ENCODE measurements around the gene N4BP2L1. TPM values are rescaled to one million over a fixed set of nuclear protein-coding genes. Genes with fewer than 3 reads are reported as not detected.
"Not testable (repeated sequence)": the region's sequence is repeated elsewhere in the genome, so short reads cannot be mapped to it uniquely, and the experiment has no call there.

N4BP2L1 gene
- total and polyA plus RNA-seq, 4 experiments from 2014 or later: 43.3 to 80.1 (median 51.8) TPM

DNA sequence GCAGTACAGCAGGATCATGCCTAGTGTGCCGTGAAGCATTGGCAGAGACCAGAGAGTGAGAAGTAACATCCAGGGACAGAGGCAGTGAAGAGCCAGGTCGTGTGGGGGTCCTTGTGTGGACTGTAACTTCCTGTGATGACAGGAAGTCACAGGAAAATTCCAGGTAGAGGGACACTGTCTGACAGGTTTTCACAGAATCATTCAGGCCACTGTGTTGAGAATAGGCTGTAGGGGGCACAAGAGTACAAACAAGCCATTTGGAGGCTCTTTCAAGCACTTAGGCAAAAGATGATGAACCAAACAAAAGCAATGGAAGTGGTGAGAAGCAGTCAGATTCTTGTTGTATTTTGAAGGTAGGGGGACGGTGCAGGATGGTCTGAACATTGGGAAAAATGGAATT lies 46.4 kb downstream of the N4BP2L1 start:
- no peak overlapping the region for H3K27ac Mint-ChIP-seq
- DNase-seq: peak; percentile 14 to 38 (median 21)
- intact Hi-C loops (cut with micrococcal nuclease): loop anchor here (1.0 kb wide), 2 partner anchors 62 to 258 kb away; no protein-coding TSS in a partner anchor
- Histone ChIP-seq H3K27ac (ENCODE audit: low read depth, low read length) (no peak overlapping the region), H3K36me3 (ENCODE audit: insufficient read depth, low read length) (no peaks in the 10 kb centered on the region), H3K27me3 (ENCODE audit: insufficient read depth, low read length) (no peaks in the 10 kb centered on the region), H3K9me3 (ENCODE audit: control insufficient read depth in 1 of 2, low read length in 2 of 2) (no peaks in the 10 kb centered on the region), H3K4me3 (ENCODE audit: low read length in 2 of 2) (no peak overlapping the region), H3K4me1 (ENCODE audit: insufficient read depth, low read length) (no peaks in the 10 kb centered on the region)
- H3K9me3 Mint-ChIP-seq: no peaks in the 10 kb centered on the region
- H3K36me3 Mint-ChIP-seq: no peaks in the 10 kb centered on the region
- H3K4me3 Mint-ChIP-seq: no peak overlapping the region
- no peaks in the 10 kb centered on the region for H3K27me3 Mint-ChIP-seq
- CTCF ChIA-PET (ENCODE audit: partially characterized antibody): interaction anchor here (1.1 to 2.1 kb wide), 5 partner anchors 9 to 261 kb away, joined by 3 to 23 read pairs (median 4); no protein-coding TSS in a partner anchor
- no peaks in the 10 kb centered on the region for H3K4me1 Mint-ChIP-seq
- POLR2A ChIA-PET (ENCODE audit: partially characterized antibody): no interaction called here

DNA sequence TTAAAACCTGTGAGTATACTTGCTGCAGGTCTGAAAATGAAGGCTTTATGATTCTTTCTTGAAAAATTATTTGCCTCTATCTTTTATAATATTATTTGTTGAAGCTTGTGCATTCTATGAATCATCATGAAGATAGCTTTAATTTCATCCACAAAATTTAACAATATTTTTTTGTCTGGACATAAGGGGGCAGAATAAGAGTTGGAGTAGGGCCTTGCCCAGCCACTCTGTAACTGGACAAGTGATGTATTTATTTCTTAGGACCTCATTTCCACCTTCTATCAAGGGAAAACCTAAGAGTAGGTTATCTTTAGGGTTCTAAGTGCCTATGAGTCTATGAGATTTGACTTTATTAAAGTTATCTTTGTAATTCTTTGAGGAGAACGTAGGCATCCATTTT lies 49.9 kb downstream of the N4BP2L1 start:
- ChIA-PET POLR2A (ENCODE audit: partially characterized antibody) (no interaction called here), CTCF (ENCODE audit: partially characterized antibody) (interaction anchor here (0.9 to 1.3 kb wide), 3 partner anchors 24 to 317 kb away, joined by 3 read pairs; no protein-coding TSS in a partner anchor)
- no peak for DNase-seq
- Mint-ChIP-seq H3K4me3 (no peak overlapping the region), H3K4me1 (no peaks in the 10 kb centered on the region), H3K27ac (no peak overlapping the region), H3K36me3 (peaks cover 4 to 5% of the 10 kb centered on the region in 2 donors), H3K27me3 (no peaks in the 10 kb centered on the region), H3K9me3 (peaks cover 0 to 2% (median 0%) of the 10 kb centered on the region in 8 donors)
- intact Hi-C loops (cut with micrococcal nuclease): no loop called here
- no peaks in the 10 kb centered on the region for H3K4me1 ChIP-seq (ENCODE audit: insufficient read depth, low read length)
- H3K36me3 ChIP-seq (ENCODE audit: insufficient read depth, low read length): no peaks in the 10 kb centered on the region
- no peak overlapping the region for H3K27ac ChIP-seq (ENCODE audit: low read depth, low read length)
- H3K4me3 ChIP-seq (ENCODE audit: low read length in 2 of 2): no peak overlapping the region
- H3K27me3 ChIP-seq (ENCODE audit: insufficient read depth, low read length): no peaks in the 10 kb centered on the region
- no peaks in the 10 kb centered on the region for H3K9me3 ChIP-seq (ENCODE audit: control insufficient read depth in 1 of 2, low read length in 2 of 2)

DNA sequence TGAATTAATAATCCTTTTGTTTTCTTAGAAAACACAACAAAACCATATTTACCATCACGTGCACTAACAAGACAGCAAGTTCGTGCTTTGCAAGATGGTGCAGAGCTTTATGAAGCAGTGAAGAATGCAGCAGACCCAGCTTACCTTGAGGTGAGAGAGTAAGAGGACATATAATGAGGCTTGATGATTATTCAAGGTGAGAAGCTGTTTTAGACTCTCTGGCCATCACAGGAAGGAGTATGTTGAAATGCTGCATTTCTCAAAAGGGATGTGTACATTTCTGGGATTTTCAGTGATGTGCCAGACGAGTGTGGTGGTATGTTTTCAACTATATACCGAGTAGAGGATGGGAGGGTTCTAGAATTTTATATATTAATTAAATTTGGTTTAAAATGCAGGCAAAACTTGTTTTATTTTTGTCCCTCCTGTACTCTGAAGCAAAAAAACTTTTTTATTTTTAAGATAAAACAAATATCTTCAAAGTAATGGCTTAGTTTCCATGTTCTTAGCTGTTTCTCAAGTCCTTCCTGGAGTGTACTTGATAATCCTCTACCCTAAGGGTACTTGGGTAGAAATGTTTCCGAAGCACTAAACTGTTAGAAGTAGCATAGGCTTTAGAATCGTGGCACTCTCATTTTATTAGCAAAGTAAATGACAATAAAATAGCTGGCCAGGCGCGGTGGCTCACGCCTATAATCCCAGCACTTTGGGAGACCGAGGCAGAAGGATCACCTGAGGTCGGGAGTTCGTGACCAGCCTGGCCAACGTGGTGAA lies 51.1 kb downstream of the N4BP2L1 start:
- no peaks in the 10 kb centered on the region for H3K27me3 Mint-ChIP-seq
- H3K36me3 Mint-ChIP-seq: peaks cover 4 to 11% of the 10 kb centered on the region in 2 donors
- intact Hi-C loops (cut with micrococcal nuclease): no loop called here
- peaks cover 0 to 2% (median 0%) of the 10 kb centered on the region in 8 donors for H3K9me3 Mint-ChIP-seq
- Histone ChIP-seq H3K36me3 (ENCODE audit: insufficient read depth, low read length) (no peaks in the 10 kb centered on the region), H3K4me1 (ENCODE audit: insufficient read depth, low read length) (no peaks in the 10 kb centered on the region), H3K27ac (ENCODE audit: low read depth, low read length) (no peak overlapping the region), H3K9me3 (ENCODE audit: control insufficient read depth in 1 of 2, low read length in 2 of 2) (no peaks in the 10 kb centered on the region), H3K4me3 (ENCODE audit: low read length in 2 of 2) (no peak overlapping the region), H3K27me3 (ENCODE audit: insufficient read depth, low read length) (no peaks in the 10 kb centered on the region)
- ChIA-PET POLR2A (ENCODE audit: partially characterized antibody) (no interaction called here), CTCF (ENCODE audit: partially characterized antibody) (interaction anchor here (0.8 to 1.3 kb wide), 4 partner anchors 25 to 319 kb away, joined by 3 read pairs; no protein-coding TSS in a partner anchor)
- no peak for DNase-seq
- no peak overlapping the region for H3K27ac Mint-ChIP-seq
- no peaks in the 10 kb centered on the region for H3K4me1 Mint-ChIP-seq
- no peak overlapping the region for H3K4me3 Mint-ChIP-seq

DNA sequence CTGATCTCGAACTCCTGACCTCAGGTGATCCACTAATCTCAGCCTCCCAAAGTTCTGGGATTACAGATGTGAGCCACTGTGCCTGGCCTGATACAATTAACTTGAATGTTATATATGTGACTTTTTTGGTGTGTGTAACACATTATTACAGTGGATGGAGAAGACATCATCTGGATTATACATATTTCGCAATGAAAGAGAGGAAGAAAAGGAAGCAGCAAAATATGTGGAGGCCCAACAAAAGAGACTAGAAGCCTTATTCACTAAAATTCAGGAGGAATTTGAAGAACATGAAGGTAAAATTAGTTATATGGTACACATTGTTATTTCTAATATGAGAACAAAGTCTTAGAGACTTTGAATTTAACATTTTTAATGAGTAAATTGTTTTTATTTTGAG lies 57.1 kb downstream of the N4BP2L1 start:
- peaks cover 0 to 2% (median 0%) of the 10 kb centered on the region in 8 donors for H3K9me3 Mint-ChIP-seq
- intact Hi-C loops (cut with micrococcal nuclease): no loop called here
- ChIA-PET CTCF (ENCODE audit: partially characterized antibody) (no interaction called here), POLR2A (ENCODE audit: partially characterized antibody) (no interaction called here)
- no peaks in the 10 kb centered on the region for H3K4me1 ChIP-seq (ENCODE audit: insufficient read depth, low read length)
- H3K36me3 Mint-ChIP-seq: peaks cover 4 to 11% of the 10 kb centered on the region in 2 donors
- H3K27ac Mint-ChIP-seq: no peak overlapping the region
- no peaks in the 10 kb centered on the region for H3K27me3 Mint-ChIP-seq
- H3K27me3 ChIP-seq (ENCODE audit: insufficient read depth, low read length): no peaks in the 10 kb centered on the region
- no peak overlapping the region for H3K4me3 ChIP-seq (ENCODE audit: low read length in 2 of 2)
- H3K36me3 ChIP-seq (ENCODE audit: insufficient read depth, low read length): no peaks in the 10 kb centered on the region
- H3K27ac ChIP-seq (ENCODE audit: low read depth, low read length): no peak overlapping the region
- H3K4me3 Mint-ChIP-seq: no peak overlapping the region
- no peaks in the 10 kb centered on the region for H3K9me3 ChIP-seq (ENCODE audit: control insufficient read depth in 1 of 2, low read length in 2 of 2)
- no peak for DNase-seq
- no peaks in the 10 kb centered on the region for H3K4me1 Mint-ChIP-seq

DNA sequence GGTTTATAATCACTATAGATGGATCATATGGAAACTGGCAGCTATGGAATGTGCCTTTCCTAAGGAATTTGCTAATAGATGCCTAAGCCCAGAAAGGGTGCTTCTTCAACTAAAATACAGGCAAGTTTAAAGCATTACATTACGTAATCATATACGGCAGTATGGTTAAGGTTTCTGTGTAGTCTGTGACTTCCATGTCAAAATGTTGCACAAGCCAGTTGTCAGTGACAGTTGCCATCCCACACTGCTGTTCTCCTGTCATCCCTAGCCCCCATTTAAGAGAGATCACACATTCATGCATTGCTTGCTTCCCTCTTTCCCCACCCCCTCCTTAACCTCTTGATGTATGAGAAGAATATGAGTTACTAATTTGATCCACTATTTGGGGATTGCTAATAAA lies 65.4 kb downstream of the N4BP2L1 start:
- intact Hi-C loops (cut with micrococcal nuclease): no loop called here
- H3K27me3 ChIP-seq (ENCODE audit: insufficient read depth, low read length): no peaks in the 10 kb centered on the region
- Mint-ChIP-seq H3K27ac (no peak overlapping the region), H3K27me3 (no peaks in the 10 kb centered on the region), H3K4me1 (peaks cover 0 to 5% (median 2%) of the 10 kb centered on the region in 4 donors), H3K4me3 (no peak overlapping the region), H3K36me3 (no peaks in the 10 kb centered on the region), H3K9me3 (peaks cover 0 to 2% (median 0%) of the 10 kb centered on the region in 8 donors)
- H3K4me1 ChIP-seq (ENCODE audit: insufficient read depth, low read length): no peaks in the 10 kb centered on the region
- H3K27ac ChIP-seq (ENCODE audit: low read depth, low read length): no peak overlapping the region
- ChIA-PET CTCF (ENCODE audit: partially characterized antibody) (no interaction called here), POLR2A (ENCODE audit: partially characterized antibody) (no interaction called here)
- H3K9me3 ChIP-seq (ENCODE audit: control insufficient read depth in 1 of 2, low read length in 2 of 2): no peaks in the 10 kb centered on the region
- no peak for DNase-seq
- H3K4me3 ChIP-seq (ENCODE audit: low read length in 2 of 2): no peak overlapping the region
- no peaks in the 10 kb centered on the region for H3K36me3 ChIP-seq (ENCODE audit: insufficient read depth, low read length)

DNA sequence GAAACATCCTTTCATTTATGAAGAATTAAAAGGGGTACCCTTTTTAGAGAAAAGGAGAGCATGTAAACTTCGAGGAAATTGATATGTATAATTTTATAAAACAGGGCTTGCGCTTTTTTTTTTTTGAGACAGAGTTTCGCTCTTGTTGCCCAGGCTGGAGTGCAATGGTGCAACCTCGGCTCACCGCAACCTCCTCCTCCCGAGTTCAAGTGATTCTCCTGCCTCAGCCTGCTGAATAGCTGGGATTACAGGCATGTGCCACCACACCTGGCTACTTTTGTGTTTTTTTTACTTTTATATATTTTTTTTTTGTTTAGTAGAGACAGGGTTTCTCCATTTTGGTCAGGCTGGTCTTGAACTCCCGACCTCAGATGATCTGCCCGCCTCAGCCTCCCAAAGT lies 72.0 kb downstream of the N4BP2L1 start:
- H3K4me1 Mint-ChIP-seq; H3K9me3 ChIP-seq (ENCODE audit: control insufficient read depth in 1 of 2, low read length in 2 of 2); DNase-seq; H3K36me3 Mint-ChIP-seq; H3K9me3 Mint-ChIP-seq; H3K4me1 ChIP-seq (ENCODE audit: insufficient read depth, low read length); H3K27me3 ChIP-seq (ENCODE audit: insufficient read depth, low read length); H3K4me3 ChIP-seq (ENCODE audit: low read length in 2 of 2); POLR2A ChIA-PET (ENCODE audit: partially characterized antibody); CTCF ChIA-PET (ENCODE audit: partially characterized antibody); H3K4me3 Mint-ChIP-seq; H3K27ac Mint-ChIP-seq; intact Hi-C loops (cut with micrococcal nuclease); H3K36me3 ChIP-seq (ENCODE audit: insufficient read depth, low read length); H3K27me3 Mint-ChIP-seq; H3K27ac ChIP-seq (ENCODE audit: low read depth, low read length): not testable (repeated sequence)

DNA sequence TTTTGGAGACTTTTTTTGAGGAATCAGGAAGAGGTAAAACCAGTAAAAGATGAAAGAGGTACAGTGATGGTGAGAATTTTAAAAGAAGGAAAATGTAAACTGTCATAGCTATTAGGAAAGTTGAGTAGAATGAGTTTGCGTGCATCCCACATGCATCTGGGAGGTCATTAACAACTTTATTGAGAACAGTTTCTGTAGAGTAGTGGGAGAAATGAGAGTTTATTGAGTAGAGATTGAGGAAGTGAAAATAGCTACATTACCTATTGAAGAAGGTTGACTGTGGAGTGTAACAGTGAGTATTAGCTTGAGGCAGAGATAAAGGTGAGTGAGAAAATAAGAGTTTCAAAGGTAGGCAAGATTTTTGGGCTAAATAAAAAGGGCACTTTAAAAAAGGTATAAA lies 73.9 kb downstream of the N4BP2L1 start:
- Histone ChIP-seq H3K9me3 (ENCODE audit: control insufficient read depth in 1 of 2, low read length in 2 of 2) (no peaks in the 10 kb centered on the region), H3K27me3 (ENCODE audit: insufficient read depth, low read length) (no peaks in the 10 kb centered on the region), H3K36me3 (ENCODE audit: insufficient read depth, low read length) (no peaks in the 10 kb centered on the region), H3K27ac (ENCODE audit: low read depth, low read length) (no peak overlapping the region), H3K4me3 (ENCODE audit: low read length in 2 of 2) (no peak overlapping the region), H3K4me1 (ENCODE audit: insufficient read depth, low read length) (no peaks in the 10 kb centered on the region)
- Mint-ChIP-seq H3K36me3 (no peaks in the 10 kb centered on the region), H3K9me3 (no peaks in the 10 kb centered on the region), H3K4me1 (no peaks in the 10 kb centered on the region), H3K27me3 (no peaks in the 10 kb centered on the region), H3K27ac (no peak overlapping the region), H3K4me3 (no peak overlapping the region)
- DNase-seq: no peak
- POLR2A ChIA-PET (ENCODE audit: partially characterized antibody): no interaction called here
- CTCF ChIA-PET (ENCODE audit: partially characterized antibody): no interaction called here
- intact Hi-C loops (cut with micrococcal nuclease): no loop called here

Measured in CD4-positive, alpha-beta memory T cell (primary cell).